Measurements from ENCODE around the gene SFXN3.

DNA sequence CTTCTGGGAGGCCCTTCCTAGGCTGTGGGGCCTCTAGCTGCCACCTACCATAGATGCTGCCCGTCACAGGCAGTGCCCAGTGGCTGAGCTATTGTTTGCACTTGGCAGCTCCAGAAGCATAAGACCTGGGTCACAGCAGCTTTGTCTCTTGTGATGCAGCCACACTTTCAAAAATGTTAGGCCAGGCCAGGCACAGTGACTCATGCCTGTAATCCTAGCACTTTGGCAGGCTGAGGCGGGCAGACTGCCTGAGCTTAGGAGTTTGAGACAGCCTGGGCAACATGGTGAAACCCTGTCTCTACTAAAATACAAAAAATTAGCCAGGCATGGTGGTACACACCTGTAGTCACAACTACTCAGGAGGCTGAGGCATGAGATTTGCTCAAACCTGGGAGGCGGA, 21.3 kb downstream of the SFXN3 start:
- TF ChIP-seq, protein P1, sequence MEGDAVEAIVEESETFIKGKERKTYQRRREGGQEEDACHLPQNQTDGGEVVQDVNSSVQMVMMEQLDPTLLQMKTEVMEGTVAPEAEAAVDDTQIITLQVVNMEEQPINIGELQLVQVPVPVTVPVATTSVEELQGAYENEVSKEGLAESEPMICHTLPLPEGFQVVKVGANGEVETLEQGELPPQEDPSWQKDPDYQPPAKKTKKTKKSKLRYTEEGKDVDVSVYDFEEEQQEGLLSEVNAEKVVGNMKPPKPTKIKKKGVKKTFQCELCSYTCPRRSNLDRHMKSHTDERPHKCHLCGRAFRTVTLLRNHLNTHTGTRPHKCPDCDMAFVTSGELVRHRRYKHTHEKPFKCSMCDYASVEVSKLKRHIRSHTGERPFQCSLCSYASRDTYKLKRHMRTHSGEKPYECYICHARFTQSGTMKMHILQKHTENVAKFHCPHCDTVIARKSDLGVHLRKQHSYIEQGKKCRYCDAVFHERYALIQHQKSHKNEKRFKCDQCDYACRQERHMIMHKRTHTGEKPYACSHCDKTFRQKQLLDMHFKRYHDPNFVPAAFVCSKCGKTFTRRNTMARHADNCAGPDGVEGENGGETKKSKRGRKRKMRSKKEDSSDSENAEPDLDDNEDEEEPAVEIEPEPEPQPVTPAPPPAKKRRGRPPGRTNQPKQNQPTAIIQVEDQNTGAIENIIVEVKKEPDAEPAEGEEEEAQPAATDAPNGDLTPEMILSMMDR (IDR thresholded peaks at IDR 0.05): no peak
- TF ChIP-seq POLR2A (IDR thresholded peaks at IDR 0.05): no peak

All from testis (tissue), 2 donors.